Stromal cell of bone marrow (primary cell): ENCODE data around the gene RPP21.
A peak's percentile ranks its signal among the peaks of the same experiment; 100 is the strongest.
"Not testable (repeated sequence)": the region's sequence is repeated elsewhere in the genome, so short reads cannot be mapped to it uniquely, and the experiment has no call there.

Source experiments
- DNase-seq: peaks from one replicate; pipeline ENCODE4 v3.0.0-alpha.2; 2012; ENCODE audit warnings: low read depth

RPP21 gene

DNA sequence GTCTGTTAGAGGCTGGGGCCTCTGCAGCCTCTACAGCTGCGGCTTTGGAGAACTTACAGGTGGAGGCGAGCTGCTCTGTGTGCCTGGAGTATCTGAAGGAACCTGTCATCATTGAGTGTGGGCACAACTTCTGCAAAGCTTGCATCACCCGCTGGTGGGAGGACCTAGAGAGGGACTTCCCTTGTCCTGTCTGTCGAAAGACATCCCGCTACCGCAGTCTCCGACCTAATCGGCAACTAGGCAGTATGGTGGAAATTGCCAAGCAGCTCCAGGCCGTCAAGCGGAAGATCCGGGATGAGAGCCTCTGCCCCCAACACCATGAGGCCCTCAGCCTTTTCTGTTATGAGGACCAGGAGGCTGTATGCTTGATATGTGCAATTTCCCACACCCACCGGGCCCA is 15.6 kb upstream of the RPP21 start:
- DNase-seq: no peak

- DNase-seq: no peak
Observed at GRCh38 chr6:30331981-30332380, 13.0 kb upstream of the RPP21 start.

GRCh38 chr6:30334075-30334783 is 10.7 kb upstream of the RPP21 start:
- DNase-seq: no peak

- DNase-seq: no peak
Observed at GRCh38 chr6:30340589-30341054, 4.3 kb upstream of the RPP21 start.

GRCh38 chr6:30341218-30341617 is 3.7 kb upstream of the RPP21 start:
- no peak for DNase-seq

GRCh38 chr6:30341728-30342127 is 3.2 kb upstream of the RPP21 start:
- DNase-seq: no peak

- no peak for DNase-seq
Observed at GRCh38 chr6:30344191-30344867, 627 bp upstream of the RPP21 start.

- no peak for DNase-seq
Observed at GRCh38 chr6:30345852-30346251, 896 bp downstream of the RPP21 start.

- DNase-seq: no peak
Observed at GRCh38 chr6:30348957-30349356, 4.0 kb downstream of the RPP21 start.

DNA sequence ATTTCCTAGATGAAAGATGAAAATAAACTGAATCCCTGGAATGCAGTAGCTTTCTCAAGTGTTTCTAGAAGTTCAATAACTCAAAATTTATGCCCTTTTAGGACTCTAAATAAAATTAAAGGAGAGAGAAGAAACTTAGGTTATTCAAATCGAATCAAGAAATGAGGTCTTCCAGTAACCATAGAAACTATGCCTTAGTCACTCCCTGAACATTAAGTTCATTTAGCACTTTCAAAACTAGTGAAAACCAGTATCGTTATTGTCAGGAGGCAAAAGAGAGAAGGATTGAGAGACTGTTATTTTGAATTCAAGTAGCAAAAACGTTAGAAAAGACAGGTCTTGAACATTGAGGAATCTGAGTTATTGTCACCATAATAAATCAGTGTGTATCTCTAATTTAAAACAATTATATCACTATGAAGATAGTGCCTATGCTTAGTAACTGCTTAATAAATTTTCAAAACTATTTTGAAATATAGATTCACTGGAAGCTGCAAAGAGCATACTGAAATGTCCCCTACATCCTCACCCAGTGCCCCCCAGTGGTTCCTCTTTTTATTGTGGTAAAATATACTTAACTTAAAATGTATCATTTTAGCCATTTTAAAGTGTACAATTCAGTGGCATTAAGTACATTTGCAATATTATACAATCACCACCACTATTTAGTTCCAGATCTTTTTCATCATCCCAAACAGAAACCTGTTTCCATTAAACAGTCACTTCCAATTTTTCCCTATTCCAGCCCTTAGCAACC is 4.6 kb downstream of the RPP21 start:
- no peak for DNase-seq

GRCh38 chr6:30350524-30350923 is 5.6 kb downstream of the RPP21 start:
- no peak for DNase-seq

- no peak for DNase-seq
Observed at GRCh38 chr6:30352550-30352949, 7.6 kb downstream of the RPP21 start.

DNA sequence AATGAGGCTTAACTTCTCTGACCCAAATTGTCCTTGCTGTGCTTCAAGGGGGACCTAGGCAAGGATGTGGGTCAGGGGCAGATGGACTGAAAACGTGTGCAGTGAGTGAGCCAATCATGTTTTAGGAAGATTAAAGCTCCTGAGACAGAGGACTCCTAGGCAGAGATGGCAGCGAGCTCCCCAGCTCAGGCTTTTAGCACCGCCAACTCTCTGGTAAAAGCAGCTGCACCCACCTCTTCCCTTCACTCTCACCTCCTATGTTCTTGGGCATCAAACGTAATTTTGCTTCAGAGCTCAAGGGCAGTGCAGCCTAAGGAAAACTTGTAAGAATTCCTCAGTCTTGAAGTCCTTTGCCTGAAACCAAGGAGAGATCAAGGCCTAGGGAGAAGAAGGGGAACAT is 10.3 kb downstream of the RPP21 start:
- DNase-seq: no peak

DNA sequence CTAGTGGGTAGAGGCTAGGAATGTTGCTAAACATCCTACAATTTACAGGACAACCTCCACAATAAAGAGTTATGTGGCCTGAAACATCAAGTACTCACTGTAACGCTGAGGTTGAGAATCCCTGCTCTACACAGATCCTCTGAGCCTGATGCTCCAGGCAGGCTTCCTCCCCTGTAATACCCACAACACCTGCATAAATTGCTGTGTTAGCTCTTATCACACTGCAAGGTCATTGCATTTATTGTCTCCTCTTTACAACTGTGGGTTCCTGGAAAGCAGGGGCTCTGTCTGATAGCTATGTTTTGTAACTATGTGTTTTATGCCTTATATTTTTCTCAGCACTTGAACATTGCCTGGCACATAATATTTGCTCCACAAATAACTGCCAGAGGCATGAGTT is 11.6 kb downstream of the RPP21 start:
- DNase-seq: no peak

GRCh38 chr6:30357678-30358540 is 13.0 kb downstream of the RPP21 start:
- DNase-seq: peak; percentile 56

- DNase-seq: no peak
Observed at GRCh38 chr6:30359276-30359675, 14.3 kb downstream of the RPP21 start.

DNA sequence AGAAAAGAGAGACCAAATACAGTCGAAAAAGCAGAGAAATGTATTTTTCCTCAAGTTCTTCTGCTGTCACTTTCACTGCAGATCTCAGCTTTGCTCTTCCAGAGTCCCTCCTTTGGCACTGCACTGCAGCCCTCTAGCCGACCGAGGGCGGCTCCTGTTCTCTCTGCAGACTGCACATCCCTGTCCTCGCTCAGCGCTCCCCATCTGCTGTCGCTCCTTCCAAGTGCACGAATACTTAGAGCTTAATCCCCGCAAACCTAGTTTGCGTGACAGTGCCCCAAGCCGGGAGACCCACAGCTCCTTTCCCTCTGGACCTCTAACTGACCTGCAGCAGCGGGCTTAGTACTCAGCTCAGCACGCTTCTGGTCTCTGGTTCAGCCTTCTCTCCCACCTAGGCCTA is 15.2 kb downstream of the RPP21 start:
- no peak for DNase-seq

DNA sequence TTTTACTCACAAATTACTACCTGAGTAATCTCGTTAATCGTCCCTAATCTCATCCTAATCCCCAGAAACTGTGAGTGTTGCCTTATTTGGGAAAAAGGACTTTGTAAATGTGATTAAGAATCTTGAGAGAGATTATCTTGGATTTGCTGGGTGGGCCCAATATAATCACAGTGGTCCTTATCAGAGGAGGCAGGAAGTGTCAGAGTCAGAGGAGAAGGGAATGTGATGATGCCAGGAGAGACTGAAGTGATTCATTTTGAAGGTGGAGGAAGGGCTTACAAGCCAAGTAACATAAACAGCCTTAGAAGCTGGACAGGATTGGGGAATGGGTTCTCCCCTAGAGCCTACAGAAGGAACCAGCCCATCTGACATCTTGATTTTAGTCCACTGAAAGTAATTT is 16.7 kb downstream of the RPP21 start:
- DNase-seq: no peak

DNA sequence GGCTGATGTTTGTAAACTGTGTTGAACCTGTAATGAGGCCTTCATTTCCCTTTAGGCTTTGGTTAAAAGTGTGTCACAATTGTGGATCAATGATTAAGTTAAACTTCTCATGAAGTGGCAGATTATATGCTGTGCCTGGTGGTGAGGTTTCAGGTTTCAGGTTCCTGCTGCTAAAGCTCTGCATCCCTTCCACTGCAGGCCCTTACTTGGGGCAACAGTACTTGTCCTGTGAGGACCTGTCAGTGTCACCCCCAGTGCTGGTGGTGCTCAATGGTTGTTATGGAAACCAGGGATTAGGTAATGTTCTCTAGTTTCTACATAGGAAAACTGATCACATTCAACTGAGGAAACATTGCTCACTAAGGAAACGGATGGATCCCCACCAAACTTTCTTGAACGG is 18.5 kb downstream of the RPP21 start:
- no peak for DNase-seq

- no peak for DNase-seq
Observed at GRCh38 chr6:30364591-30364990, 19.6 kb downstream of the RPP21 start.

GRCh38 chr6:30369280-30369679 is 24.3 kb downstream of the RPP21 start:
- DNase-seq: not testable (repeated sequence)

GRCh38 chr6:30378290-30378937 is 33.5 kb downstream of the RPP21 start:
- no peak for DNase-seq
